ENCODE measurements around the gene ZNF526. TPM values are rescaled to one million over a fixed set of nuclear protein-coding genes. Genes with fewer than 3 reads are reported as not detected.

The ZNF526 gene
- total RNA-seq, 1 donor from 2014 or later: 7.0 TPM

GRCh38 chr19:42249149-42249750, 29.1 kb downstream of the ZNF526 start:
- intact Hi-C loops (cut with DNase I): no loop called here
- Histone ChIP-seq H3K27ac (peak overlapping the region; percentile 97 to 99), H3K4me1 (peaks cover 25 to 54% of the 10 kb centered on the region in 2 donors), H3K27me3 (no peaks in the 10 kb centered on the region), H3K36me3 (peaks cover 6 to 18% of the 10 kb centered on the region in 2 donors), H3K9me3 (no peaks in the 10 kb centered on the region), H3K4me3 (no peak overlapping the region)
- no peak for TF ChIP-seq CTCF (IDR thresholded peaks at IDR 0.05)
- DNase-seq (ENCODE audit: low spot score in 2 of 2): no peak

GRCh38 chr19:42249769-42250168, 29.7 kb downstream of the ZNF526 start:
- H3K4me1 ChIP-seq: peaks cover 25 to 54% of the 10 kb centered on the region in 2 donors
- H3K27ac ChIP-seq: peak overlapping the region; percentile 97 to 99
- H3K27me3 ChIP-seq: no peaks in the 10 kb centered on the region
- intact Hi-C loops (cut with DNase I): no loop called here
- no peak for DNase-seq (ENCODE audit: low spot score in 2 of 2)
- H3K9me3 ChIP-seq: no peaks in the 10 kb centered on the region
- H3K36me3 ChIP-seq: peaks cover 6 to 18% of the 10 kb centered on the region in 2 donors
- peak overlapping the region in 1 of 2 donors; percentile 84 for H3K4me3 ChIP-seq
- no peak for TF ChIP-seq CTCF (IDR thresholded peaks at IDR 0.05)

- intact Hi-C loops (cut with DNase I): no loop called here
- H3K27me3 ChIP-seq: no peaks in the 10 kb centered on the region
- peak in 1 of 2 donors; percentile 80 for DNase-seq (ENCODE audit: low spot score in 2 of 2)
- TF ChIP-seq CTCF (IDR thresholded peaks at IDR 0.05): no peak
- peaks cover 25 to 49% of the 10 kb centered on the region in 2 donors for H3K4me1 ChIP-seq
- peak overlapping the region; percentile 97 to 99 for H3K27ac ChIP-seq
- peaks cover 6 to 18% of the 10 kb centered on the region in 2 donors for H3K36me3 ChIP-seq
- no peaks in the 10 kb centered on the region for H3K9me3 ChIP-seq
- peak overlapping the region; percentile 24 to 84 for H3K4me3 ChIP-seq
Observed at GRCh38 chr19:42250183-42250665, 30.1 kb downstream of the ZNF526 start.

- no peaks in the 10 kb centered on the region for H3K27me3 ChIP-seq
- intact Hi-C loops (cut with DNase I): no loop called here
- no peak for DNase-seq (ENCODE audit: low spot score in 2 of 2)
- H3K27ac ChIP-seq: peak overlapping the region; percentile 97 to 99
- H3K36me3 ChIP-seq: peaks cover 6 to 18% of the 10 kb centered on the region in 2 donors
- H3K4me1 ChIP-seq: peaks cover 23 to 42% of the 10 kb centered on the region in 2 donors
- no peaks in the 10 kb centered on the region for H3K9me3 ChIP-seq
- peak overlapping the region; percentile 24 to 84 for H3K4me3 ChIP-seq
- no peak for TF ChIP-seq CTCF (IDR thresholded peaks at IDR 0.05)
Observed at GRCh38 chr19:42250666-42251531, 30.8 kb downstream of the ZNF526 start.

- Histone ChIP-seq H3K27me3 (no peaks in the 10 kb centered on the region), H3K36me3 (peaks cover 6 to 18% of the 10 kb centered on the region in 2 donors), H3K9me3 (no peaks in the 10 kb centered on the region), H3K4me1 (peaks cover 20 to 41% of the 10 kb centered on the region in 2 donors), H3K4me3 (peak overlapping the region; percentile 84 to 95), H3K27ac (peak overlapping the region; percentile 97 to 99)
- intact Hi-C loops (cut with DNase I): no loop called here
- TF ChIP-seq CTCF (IDR thresholded peaks at IDR 0.05): no peak
- no peak for DNase-seq (ENCODE audit: low spot score in 2 of 2)
Observed at GRCh38 chr19:42251572-42252358, 31.7 kb downstream of the ZNF526 start.

Measured in ascending aorta (tissue), 2 donors.